Measurements from ENCODE around the gene PDF.

Gene PDF

GRCh38 chr16:69311533-69312387, 18.6 kb downstream of the PDF start:
- no peaks in the 10 kb centered on the region for H3K9me3 ChIP-seq (ENCODE audit: control insufficient read depth, low read length)
- peaks cover 28 to 50% of the 10 kb centered on the region in 2 experiments for H3K36me3 ChIP-seq (ENCODE audit: control insufficient read depth in 1 of 2, insufficient read depth in 2 of 2, low read depth in 1 of 2, low read length in 2 of 2)
- H4K91ac ChIP-seq (ENCODE audit: low read length): peak overlapping the region; percentile 43
- H3K4me2 ChIP-seq (ENCODE audit: low read length, poor library complexity, severe bottlenecking): peak overlapping the region; percentile 83
- peak overlapping the region; percentile 96 for H3K9ac ChIP-seq (ENCODE audit: low read length)
- H3K4me3 ChIP-seq (ENCODE audit: insufficient read depth in 1 of 2, low read depth in 1 of 2, low read length in 2 of 2): peak overlapping the region; percentile 81 to 99
- H3K23ac ChIP-seq (ENCODE audit: low read length in 2 of 2): peak overlapping the region in 1 of 2 experiments; percentile 66
- no peak overlapping the region for H2AK5ac ChIP-seq (ENCODE audit: low read length, severe bottlenecking)
- H3K18ac ChIP-seq (ENCODE audit: low read depth in 1 of 2, low read length in 2 of 2): peak overlapping the region; percentile 46 to 81
- peak overlapping the region; percentile 60 to 79 for H3K4ac ChIP-seq (ENCODE audit: low read depth in 1 of 2, low read length in 2 of 2)
- WGBS: 2% methylated on average over 59 of the region's 59 CpGs
- peak overlapping the region; percentile 60 for H2AFZ ChIP-seq (ENCODE audit: low read depth, low read length)
- peak overlapping the region; percentile 3 for H2BK5ac ChIP-seq (ENCODE audit: low read depth, low read length, poor library complexity, severe bottlenecking)
- peak overlapping the region in 1 of 2 experiments; percentile 89 for H3K14ac ChIP-seq (ENCODE audit: low read length in 2 of 2)
- peak; percentile 50 for DNase-seq
- no peaks in the 10 kb centered on the region for H3K27me3 ChIP-seq (ENCODE audit: control insufficient read depth in 1 of 2, insufficient read depth in 1 of 2, low read length in 2 of 2)
- peak overlapping the region in 1 of 2 experiments; percentile 22 for H2BK12ac ChIP-seq (ENCODE audit: low read length in 2 of 2)
- peak overlapping the region; percentile 8 for H4K8ac ChIP-seq (ENCODE audit: low read length)
- H2BK15ac ChIP-seq (ENCODE audit: low read depth, poor library complexity, severe bottlenecking): no peak overlapping the region
- H3K4me1 ChIP-seq (ENCODE audit: control insufficient read depth, insufficient read depth, low read depth, low read length): peaks cover 6% of the 10 kb centered on the region
- H2BK120ac ChIP-seq (ENCODE audit: low read depth, low read length): no peak overlapping the region
- H3K27ac ChIP-seq (ENCODE audit: low read length, poor library complexity, severe bottlenecking): peak overlapping the region; percentile 20
- H3K79me1 ChIP-seq (replicated peaks; ENCODE audit: low read length, poor library complexity, severe bottlenecking): peaks cover 15% of the 10 kb centered on the region

- H4K8ac ChIP-seq (ENCODE audit: low read length): peak within 1 kb of the TSS; percentile 97
- peak within 1 kb of the TSS; percentile 65 to 79 for H3K4ac ChIP-seq (ENCODE audit: low read depth in 1 of 2, low read length in 2 of 2)
- H3K23ac ChIP-seq (ENCODE audit: low read length in 2 of 2): peak within 1 kb of the TSS in 1 of 2 experiments; percentile 66
- WGBS: 12% methylated on average over 54 of the region's 70 CpGs
- peak within 1 kb of the TSS; percentile 83 for H3K4me2 ChIP-seq (ENCODE audit: low read length, poor library complexity, severe bottlenecking)
- peak within 1 kb of the TSS in 1 of 2 experiments; percentile 89 for H3K14ac ChIP-seq (ENCODE audit: low read length in 2 of 2)
- peak within 1 kb of the TSS; percentile 58 for H2BK15ac ChIP-seq (ENCODE audit: low read depth, poor library complexity, severe bottlenecking)
- peak within 1 kb of the TSS; percentile 3 for H2BK5ac ChIP-seq (ENCODE audit: low read depth, low read length, poor library complexity, severe bottlenecking)
- H2AFZ ChIP-seq (ENCODE audit: low read depth, low read length): peak within 1 kb of the TSS; percentile 60
- H3K36me3 ChIP-seq (ENCODE audit: control insufficient read depth in 1 of 2, insufficient read depth in 2 of 2, low read depth in 1 of 2, low read length in 2 of 2): peaks cover 20 to 41% of the 10 kb centered on the region in 2 experiments
- peak within 1 kb of the TSS; percentile 43 for H4K91ac ChIP-seq (ENCODE audit: low read length)
- peak within 1 kb of the TSS; percentile 67 for H2BK120ac ChIP-seq (ENCODE audit: low read depth, low read length)
- peak within 1 kb of the TSS; percentile 81 to 90 for H3K18ac ChIP-seq (ENCODE audit: low read depth in 1 of 2, low read length in 2 of 2)
- peaks cover 6% of the 10 kb centered on the region for H3K4me1 ChIP-seq (ENCODE audit: control insufficient read depth, insufficient read depth, low read depth, low read length)
- peak within 1 kb of the TSS in 1 of 2 experiments; percentile 22 for H2BK12ac ChIP-seq (ENCODE audit: low read length in 2 of 2)
- H3K27ac ChIP-seq (ENCODE audit: low read length, poor library complexity, severe bottlenecking): peak within 1 kb of the TSS; percentile 62
- no peaks in the 10 kb centered on the region for H3K27me3 ChIP-seq (ENCODE audit: control insufficient read depth in 1 of 2, insufficient read depth in 1 of 2, low read length in 2 of 2)
- H3K9me3 ChIP-seq (ENCODE audit: control insufficient read depth, low read length): no peaks in the 10 kb centered on the region
- H3K9ac ChIP-seq (ENCODE audit: low read length): peak within 1 kb of the TSS; percentile 96
- peak within 1 kb of the TSS; percentile 81 to 99 for H3K4me3 ChIP-seq (ENCODE audit: insufficient read depth in 1 of 2, low read depth in 1 of 2, low read length in 2 of 2)
- DNase-seq: peak; percentile 95
- H3K79me1 ChIP-seq (replicated peaks; ENCODE audit: low read length, poor library complexity, severe bottlenecking): peaks cover 6% of the 10 kb centered on the region
- H2AK5ac ChIP-seq (ENCODE audit: low read length, severe bottlenecking): peak within 1 kb of the TSS; percentile 49
These were observed 19.5 kb downstream of the PDF start, which contains the start of gene VPS4A for GRCh38 chr16:69310653-69311532. TSS of gene VPS4A (plus strand) at chr16:69311350. CDS start at chr16:69311512, 162 bp downstream.

- Histone ChIP-seq H2BK5ac (ENCODE audit: low read depth, low read length, poor library complexity, severe bottlenecking) (no peak overlapping the region), H2AFZ (ENCODE audit: low read depth, low read length) (no peak overlapping the region), H3K79me1 (replicated peaks; ENCODE audit: low read length, poor library complexity, severe bottlenecking) (peaks cover 2% of the 10 kb centered on the region), H3K27ac (ENCODE audit: low read length, poor library complexity, severe bottlenecking) (no peak overlapping the region), H3K4me3 (ENCODE audit: insufficient read depth in 1 of 2, low read depth in 1 of 2, low read length in 2 of 2) (no peak overlapping the region), H2BK120ac (ENCODE audit: low read depth, low read length) (no peak overlapping the region), H3K23ac (ENCODE audit: low read length in 2 of 2) (no peak overlapping the region), H3K36me3 (ENCODE audit: control insufficient read depth in 1 of 2, insufficient read depth in 2 of 2, low read depth in 1 of 2, low read length in 2 of 2) (peaks cover 7 to 38% of the 10 kb centered on the region in 2 experiments), H2BK12ac (ENCODE audit: low read length in 2 of 2) (no peak overlapping the region), H2BK15ac (ENCODE audit: low read depth, poor library complexity, severe bottlenecking) (no peak overlapping the region), H3K27me3 (ENCODE audit: control insufficient read depth in 1 of 2, insufficient read depth in 1 of 2, low read length in 2 of 2) (no peaks in the 10 kb centered on the region), H3K14ac (ENCODE audit: low read length in 2 of 2) (no peak overlapping the region), H4K91ac (ENCODE audit: low read length) (no peak overlapping the region), H4K8ac (ENCODE audit: low read length) (no peak overlapping the region), H3K4me2 (ENCODE audit: low read length, poor library complexity, severe bottlenecking) (no peak overlapping the region), H3K9me3 (ENCODE audit: control insufficient read depth, low read length) (no peaks in the 10 kb centered on the region), H3K18ac (ENCODE audit: low read depth in 1 of 2, low read length in 2 of 2) (no peak overlapping the region), H3K4me1 (ENCODE audit: control insufficient read depth, insufficient read depth, low read depth, low read length) (peaks cover 6% of the 10 kb centered on the region), H3K4ac (ENCODE audit: low read depth in 1 of 2, low read length in 2 of 2) (no peak overlapping the region), H2AK5ac (ENCODE audit: low read length, severe bottlenecking) (no peak overlapping the region), H3K9ac (ENCODE audit: low read length) (no peak overlapping the region)
- WGBS: 96% methylated on average over 9 of the region's 12 CpGs
- no peak for DNase-seq
These were observed 21.1 kb downstream of the PDF start for GRCh38 chr16:69309316-69309715.
